ENCODE data around the gene HMGCL.

GRCh38 chr1:23793861-23794731 is 31.1 kb downstream of the HMGCL start:
- TF ChIP-seq POLR2A (IDR thresholded peaks at IDR 0.05; ENCODE audit: low read length) (no peak), GATA1 (IDR thresholded peaks at IDR 0.05; ENCODE audit: low read depth, low read length) (no peak)

All from erythroblast (primary cell).